Measurements from ENCODE around the gene RPL38.

The RPL38 gene

DNA sequence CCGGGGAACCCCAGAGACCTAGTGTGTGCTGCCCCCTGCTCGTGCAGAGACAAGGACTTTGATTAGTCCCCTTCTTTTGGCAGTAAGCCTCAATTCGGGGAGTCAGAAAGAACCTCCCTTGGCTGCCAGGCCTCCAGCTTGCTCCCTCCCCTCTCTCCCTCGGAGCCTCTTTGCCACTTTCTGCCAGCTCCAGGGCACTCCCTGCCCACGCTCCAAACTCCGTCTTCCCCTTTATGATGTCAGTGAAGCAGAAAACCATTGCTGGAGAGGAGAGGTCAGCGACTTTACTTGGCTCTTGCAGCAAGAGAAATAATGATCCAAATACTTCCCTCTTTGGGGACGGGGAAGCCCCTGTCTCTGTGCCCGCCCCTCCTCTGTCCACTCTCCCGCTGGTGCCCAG lies 38.0 kb downstream of the RPL38 start:
- H3K4me3 ChIP-seq (replicated peaks; ENCODE audit: low read depth, low read length) = no peak overlapping the region
- TF ChIP-seq, protein P1, sequence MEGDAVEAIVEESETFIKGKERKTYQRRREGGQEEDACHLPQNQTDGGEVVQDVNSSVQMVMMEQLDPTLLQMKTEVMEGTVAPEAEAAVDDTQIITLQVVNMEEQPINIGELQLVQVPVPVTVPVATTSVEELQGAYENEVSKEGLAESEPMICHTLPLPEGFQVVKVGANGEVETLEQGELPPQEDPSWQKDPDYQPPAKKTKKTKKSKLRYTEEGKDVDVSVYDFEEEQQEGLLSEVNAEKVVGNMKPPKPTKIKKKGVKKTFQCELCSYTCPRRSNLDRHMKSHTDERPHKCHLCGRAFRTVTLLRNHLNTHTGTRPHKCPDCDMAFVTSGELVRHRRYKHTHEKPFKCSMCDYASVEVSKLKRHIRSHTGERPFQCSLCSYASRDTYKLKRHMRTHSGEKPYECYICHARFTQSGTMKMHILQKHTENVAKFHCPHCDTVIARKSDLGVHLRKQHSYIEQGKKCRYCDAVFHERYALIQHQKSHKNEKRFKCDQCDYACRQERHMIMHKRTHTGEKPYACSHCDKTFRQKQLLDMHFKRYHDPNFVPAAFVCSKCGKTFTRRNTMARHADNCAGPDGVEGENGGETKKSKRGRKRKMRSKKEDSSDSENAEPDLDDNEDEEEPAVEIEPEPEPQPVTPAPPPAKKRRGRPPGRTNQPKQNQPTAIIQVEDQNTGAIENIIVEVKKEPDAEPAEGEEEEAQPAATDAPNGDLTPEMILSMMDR (IDR thresholded peaks at IDR 0.05; ENCODE audit: low read length, missing control alignments) = no peak
- DNase-seq (ENCODE audit: low read depth) = no peak

DNA sequence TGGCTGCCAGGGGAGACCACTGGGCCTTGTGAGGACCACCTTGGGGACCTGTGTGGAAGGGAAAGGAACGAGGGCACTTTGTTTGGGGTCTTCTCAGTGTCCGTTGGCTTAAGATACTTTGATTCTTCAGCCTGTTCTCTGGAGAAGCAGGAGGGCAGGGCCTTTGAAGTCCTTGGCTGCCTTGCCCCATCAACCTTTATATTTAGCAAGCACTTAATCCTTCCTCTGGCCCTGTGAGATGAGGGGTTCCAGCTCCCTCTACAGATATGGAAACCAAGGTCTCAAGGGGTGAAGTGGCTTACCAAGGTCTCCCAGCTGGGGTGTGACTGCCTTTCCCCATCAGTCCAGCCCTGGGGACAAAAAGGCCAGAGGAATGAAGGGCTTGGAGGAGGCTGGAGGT lies 38.4 kb downstream of the RPL38 start:
- DNase-seq (ENCODE audit: low read depth) = no peak
- no peak overlapping the region for H3K4me3 ChIP-seq (replicated peaks; ENCODE audit: low read depth, low read length)
- TF ChIP-seq, protein P1 (IDR thresholded peaks at IDR 0.05; ENCODE audit: low read length, missing control alignments) = no peak

- TF ChIP-seq, protein P1 (IDR thresholded peaks at IDR 0.05; ENCODE audit: low read length, missing control alignments) = no peak
- DNase-seq (ENCODE audit: low read depth) = no peak
- no peak overlapping the region for H3K4me3 ChIP-seq (replicated peaks; ENCODE audit: low read depth, low read length)
Observed at GRCh38 chr17:74243013-74243755, 39.7 kb downstream of the RPL38 start.

- TF ChIP-seq, protein P1 (IDR thresholded peaks at IDR 0.05; ENCODE audit: low read length, missing control alignments) = no peak
- H3K4me3 ChIP-seq (replicated peaks; ENCODE audit: low read depth, low read length) = no peak overlapping the region
- DNase-seq (ENCODE audit: low read depth) = no peak
Observed at GRCh38 chr17:74244128-74244527, 40.6 kb downstream of the RPL38 start.

GRCh38 chr17:74244548-74244947 lies 41.1 kb downstream of the RPL38 start:
- TF ChIP-seq, protein P1 (IDR thresholded peaks at IDR 0.05; ENCODE audit: low read length, missing control alignments) = no peak
- H3K4me3 ChIP-seq (replicated peaks; ENCODE audit: low read depth, low read length) = no peak overlapping the region
- DNase-seq (ENCODE audit: low read depth) = no peak

GRCh38 chr17:74245145-74245831 lies 41.8 kb downstream of the RPL38 start:
- TF ChIP-seq, protein P1 (IDR thresholded peaks at IDR 0.05; ENCODE audit: low read length, missing control alignments) = no peak
- H3K4me3 ChIP-seq (replicated peaks; ENCODE audit: low read depth, low read length) = no peak overlapping the region
- DNase-seq (ENCODE audit: low read depth) = no peak

Data from fibroblast of pulmonary artery (primary cell).